ENCODE measurements around the gene SS18L1.
A peak's percentile ranks its signal among the peaks of the same experiment; 100 is the strongest.
"Not testable (repeated sequence)": the region's sequence is repeated elsewhere in the genome, so short reads cannot be mapped to it uniquely, and the experiment has no call there.

The SS18L1 gene

DNA sequence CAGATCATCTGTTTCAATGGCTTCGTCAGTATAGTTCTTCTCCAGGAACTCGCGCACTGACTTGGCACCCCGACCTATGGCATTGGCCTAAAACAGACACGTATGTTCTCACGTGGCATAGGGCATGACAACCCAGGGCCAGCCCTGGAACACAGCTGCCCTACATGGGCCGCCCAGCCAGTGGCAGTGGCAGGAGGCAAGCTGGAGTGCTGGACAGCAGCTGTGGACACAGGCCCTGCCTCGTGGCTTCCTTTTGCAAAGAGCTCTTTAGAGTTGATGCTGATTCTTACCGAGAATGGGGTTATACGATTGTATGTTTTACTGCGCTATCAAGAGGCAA, 5.4 kb upstream of the SS18L1 start:
- no peak for DNase-seq

DNA sequence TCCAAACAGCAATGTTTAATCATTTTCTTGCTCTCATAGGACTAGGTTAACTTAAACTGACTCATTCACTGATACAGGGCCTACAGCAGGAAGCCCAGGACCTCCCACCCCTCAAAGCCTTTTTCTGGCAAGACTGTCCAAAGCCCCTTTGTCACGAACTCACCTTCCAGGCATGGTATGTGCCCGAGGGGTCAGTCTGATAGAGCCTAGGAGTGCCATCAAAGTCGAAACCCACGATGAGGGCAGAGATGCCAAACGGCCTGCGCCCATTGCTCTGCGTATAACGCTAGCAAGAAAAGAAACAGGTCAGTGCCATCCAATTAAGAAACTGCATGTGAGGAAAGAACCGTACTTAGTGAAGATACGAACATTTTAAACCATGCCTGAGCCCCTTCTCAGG, 4.7 kb upstream of the SS18L1 start:
- no peak for DNase-seq

DNA sequence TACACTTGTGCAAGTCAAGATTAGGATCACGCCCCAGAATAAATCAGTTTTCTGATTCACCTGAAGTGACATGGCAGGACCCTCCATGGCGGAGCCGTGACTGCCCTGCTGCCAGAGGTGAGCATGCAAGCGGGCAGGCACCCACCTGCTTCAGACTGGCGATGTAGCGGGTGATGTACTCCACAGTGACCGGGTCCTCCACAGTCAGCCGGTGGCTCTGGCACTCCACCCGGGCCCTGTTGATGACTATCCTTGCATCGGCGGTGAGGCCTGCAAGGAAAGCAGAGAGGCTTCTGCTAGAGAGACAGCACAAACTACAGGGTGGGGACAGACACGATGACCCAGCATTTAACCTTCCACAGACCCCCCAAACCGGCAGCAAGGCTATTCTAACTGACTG, 3.9 kb upstream of the SS18L1 start:
- no peak for DNase-seq

DNA sequence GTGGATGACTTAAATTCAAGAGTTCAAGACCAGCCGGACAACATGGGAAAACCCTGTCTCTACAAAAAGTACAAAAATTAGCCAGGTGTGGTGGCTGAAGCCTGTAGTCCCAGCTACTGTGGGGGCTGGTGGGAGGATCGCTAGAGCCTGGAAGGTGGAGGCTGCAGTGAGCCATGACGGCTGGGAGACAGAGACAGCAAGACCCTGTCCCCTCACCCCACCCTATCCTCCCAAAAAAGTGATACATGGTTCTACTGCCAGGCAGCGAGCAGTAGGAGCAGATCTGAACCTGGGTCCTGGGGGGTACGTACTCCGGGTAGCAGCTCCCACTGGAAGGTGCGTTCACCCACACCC, 2.5 kb upstream of the SS18L1 start:
- DNase-seq, result no peak

DNA sequence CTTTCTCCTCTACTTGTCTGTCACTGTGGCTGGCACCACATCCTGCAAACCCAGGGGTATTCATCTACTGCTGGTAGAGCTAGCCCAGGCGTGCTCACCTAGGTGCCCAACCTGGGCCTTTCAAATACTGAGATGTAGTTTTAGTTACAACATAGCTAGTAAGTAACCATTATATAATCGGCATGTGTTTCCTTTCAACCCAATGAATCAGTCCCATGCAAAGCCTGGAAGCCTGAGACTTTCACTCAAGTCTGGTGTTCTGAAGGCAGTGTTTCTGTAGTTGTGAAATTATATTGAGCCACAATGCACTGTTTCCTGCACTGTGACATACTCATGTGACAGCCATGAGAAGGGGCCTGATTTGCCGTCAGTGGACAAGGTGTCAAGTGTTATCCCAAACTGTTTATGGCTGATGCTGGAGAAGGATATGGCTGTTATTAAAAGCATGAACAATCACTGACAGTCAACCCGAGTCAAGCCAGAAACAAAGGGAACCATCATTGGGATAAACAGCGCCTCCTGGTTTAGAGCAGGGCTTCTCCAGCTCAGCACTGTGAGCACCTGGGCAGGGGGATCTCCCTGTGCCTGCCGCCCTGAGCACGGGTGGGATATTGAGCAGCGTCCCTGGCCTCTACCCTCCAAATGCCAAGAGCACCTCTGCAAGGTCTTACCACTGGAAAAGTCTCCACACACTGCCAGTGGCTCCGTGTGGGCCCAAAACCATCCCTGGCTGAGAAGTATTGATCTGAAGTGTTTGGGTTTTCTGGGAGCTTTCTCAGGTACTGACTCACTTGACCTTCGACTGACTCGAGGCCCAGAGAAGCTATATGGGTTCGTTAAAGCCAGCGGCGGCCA, 1.9 kb upstream of the SS18L1 start:
- no peak for DNase-seq

DNA sequence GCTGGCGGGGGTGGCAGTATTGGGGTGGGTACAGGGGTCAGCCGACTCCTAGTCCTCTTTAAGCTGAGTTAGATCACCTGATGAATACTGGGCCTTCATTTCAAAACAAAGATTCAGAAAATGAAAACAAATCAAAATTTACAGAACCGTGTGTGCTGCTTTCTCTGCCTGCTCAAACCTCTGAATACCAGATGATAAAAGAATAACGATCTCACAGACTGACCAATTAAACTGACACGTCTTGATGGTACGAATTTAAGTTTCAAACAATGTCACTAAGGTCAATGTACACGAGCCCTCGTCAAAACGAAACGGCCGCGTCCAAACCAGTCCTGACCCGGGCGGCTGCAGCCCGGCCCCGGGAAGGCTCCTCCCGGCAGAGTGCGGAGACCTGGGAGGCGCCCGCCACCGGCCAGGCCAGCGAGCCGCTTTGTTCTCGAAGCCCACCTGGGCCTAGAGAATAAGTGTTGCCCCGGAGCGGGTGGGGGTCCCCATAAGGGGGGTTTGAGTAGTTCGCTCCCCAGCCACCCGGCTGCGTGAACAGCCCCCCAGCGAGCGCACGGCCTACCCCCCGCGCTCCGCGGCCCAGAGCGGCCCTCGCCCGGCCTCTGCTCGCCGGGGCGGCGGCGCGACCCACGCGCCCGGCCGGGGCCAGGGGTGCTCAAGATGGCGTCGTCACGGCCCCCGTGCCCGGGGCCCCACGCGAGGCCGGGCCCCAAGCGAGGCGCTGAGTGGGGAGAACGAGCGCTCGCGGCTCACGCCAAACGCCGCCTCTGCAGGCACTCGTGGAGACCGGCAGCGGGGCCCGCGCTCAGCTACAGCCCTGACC, 1.1 kb upstream of the SS18L1 start:
- no peak for DNase-seq

DNA sequence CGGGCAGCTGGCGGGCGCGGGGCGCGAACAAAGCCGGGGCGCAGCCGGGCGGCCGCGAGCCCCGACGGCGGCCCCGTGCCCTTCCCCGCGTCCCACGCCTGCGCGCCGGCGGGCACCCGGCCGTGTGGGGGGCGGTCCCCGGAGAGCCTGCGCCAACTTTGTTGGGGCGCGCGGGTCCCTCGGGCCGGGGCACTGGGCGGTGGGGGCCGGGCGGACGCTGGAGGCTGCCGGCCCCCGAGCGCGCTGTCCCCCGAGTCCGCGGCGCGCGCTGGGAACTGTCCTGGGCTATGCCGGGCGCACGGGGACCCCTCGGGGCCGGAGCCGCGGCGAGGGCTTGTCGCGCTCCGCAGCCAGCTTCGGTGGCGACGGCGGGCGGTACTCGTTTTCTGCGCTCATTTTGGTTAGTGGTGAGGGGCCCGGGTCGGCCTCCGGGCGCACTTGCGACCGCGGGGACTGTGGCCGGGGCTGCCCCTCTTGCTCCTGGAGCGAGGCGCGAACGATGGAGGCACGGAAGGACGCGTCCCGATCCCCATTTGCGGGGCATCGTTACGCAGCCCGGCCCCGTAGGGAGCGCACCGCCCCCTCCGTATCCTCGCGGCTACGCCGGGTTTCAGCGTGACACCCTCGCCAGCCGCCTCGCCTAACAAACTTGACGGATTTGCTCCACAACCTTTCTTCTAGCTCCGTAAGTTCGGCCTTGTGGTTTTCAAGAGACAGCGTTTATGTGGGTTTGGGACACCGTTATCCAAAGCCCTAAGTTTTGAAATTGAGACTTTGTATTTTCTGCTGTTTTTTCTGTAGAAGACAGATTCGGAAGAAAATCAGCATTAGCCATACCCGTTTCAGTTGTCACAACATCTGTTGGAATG, 622 bp downstream of the SS18L1 start:
- DNase-seq, result peak; percentile 54

DNA sequence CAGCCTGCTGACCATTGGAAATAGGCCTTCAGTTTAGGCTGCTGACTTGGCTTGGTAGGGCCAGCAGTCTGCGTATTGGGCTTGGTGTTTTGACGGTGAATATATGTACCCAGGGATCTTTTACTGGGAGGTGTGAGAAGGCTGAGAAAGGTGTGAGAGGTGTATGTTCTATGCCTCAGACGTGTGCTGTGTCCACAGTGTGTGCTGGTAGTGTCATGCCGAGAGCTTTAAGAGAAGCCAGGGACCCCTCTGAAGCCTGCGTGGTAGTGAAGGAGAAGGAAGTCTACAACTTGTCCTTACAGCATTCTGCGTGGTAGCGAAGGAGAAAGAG, 2.1 kb downstream of the SS18L1 start:
- DNase-seq, result no peak

DNA sequence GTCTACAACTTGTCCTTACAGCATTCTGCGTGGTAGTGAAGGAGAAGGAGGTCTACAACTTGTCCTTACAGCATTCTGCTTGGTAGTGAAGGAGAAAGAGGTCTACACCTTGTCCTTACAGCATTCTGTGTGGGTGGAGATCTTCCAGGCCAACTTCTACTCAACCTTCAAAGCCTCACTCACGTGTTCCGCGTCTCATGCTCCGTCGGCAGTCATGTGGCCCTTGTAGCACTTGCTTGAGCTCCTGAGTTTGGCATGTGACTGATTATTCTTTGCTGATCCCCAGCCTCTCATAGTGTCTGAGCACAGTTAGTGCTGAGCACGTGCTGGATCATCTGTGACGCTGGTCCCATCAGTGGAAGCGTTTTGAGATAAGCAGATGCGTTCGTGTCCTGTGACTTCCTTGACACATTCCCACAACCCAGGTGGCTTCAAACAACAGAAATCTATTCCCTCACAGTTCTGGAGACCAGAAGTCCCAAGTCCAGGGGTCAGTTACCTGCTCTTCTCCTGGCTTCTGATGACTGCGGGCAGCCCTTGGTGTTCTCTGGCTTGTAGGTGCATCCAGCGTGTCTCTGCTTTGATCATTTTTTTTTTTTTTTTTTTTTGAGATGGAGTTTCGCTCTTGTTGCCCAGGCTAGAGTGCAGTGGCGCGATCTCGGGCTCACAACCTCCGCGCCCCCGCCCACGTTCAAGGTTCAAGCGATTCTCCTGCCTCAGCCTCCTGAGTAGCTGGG, 2.6 kb downstream of the SS18L1 start:
- no peak for DNase-seq

DNA sequence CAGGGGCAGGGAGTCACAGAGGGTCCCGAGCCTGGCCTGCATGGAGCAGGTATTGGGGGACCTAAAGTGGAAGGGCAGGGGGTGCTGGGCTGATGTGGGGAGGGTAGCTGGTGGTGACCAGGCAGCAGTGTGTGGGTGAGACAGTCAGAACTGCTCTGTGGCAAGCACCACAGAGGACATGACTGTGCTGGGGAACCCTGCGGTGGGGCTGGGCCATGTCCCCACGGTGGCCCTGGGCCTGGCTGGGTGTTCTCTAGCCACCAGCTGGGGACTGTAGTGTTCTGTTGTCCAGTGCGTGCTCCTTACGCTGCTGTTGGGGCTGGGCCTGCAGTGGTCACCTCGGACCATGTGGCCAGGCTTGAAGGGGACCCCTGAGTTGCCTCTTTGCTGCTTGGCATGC, 3.6 kb downstream of the SS18L1 start:
- no peak for DNase-seq

DNA sequence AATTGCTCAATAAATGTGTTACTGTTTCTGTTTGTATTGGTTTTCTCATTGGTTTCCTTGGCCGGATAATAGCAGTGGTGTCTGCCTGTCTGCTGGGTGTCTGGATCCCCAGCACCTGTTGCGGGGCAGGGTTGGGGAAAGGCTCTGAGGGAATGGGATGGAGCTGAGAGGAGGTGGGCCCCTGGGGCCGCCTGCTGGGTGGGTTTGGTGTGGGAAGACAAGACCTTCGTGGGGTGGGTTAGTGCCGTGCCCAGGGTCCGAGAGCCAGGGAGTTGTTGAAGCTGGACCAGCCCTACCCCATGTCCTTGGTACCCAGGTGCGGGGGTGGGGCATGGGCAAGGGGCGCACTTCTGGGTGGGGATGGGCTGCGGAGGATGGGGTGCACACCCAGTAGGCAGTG, 4.0 kb downstream of the SS18L1 start:
- no peak for DNase-seq

DNA sequence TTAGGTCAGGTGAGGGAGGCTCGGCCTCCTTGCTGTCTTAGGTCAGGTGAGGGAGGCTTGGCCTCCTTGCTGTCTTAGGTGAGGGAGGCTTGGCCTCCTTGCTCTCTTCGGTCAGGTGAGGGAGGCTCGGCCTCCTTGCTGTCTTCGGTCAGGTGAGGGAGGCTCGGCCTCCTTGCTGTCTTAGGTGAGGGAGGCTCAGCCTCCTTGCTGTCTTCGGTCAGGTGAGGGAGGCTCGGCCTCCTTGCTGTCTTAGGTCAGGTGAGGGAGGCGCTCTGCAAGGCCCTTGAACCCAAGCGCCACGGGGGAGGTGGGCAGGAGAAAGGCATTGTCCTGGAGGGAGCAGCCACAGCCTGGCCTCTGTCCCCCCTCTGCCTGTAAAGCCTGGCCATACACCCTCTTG, 4.8 kb downstream of the SS18L1 start:
- DNase-seq, result not testable (repeated sequence)

DNA sequence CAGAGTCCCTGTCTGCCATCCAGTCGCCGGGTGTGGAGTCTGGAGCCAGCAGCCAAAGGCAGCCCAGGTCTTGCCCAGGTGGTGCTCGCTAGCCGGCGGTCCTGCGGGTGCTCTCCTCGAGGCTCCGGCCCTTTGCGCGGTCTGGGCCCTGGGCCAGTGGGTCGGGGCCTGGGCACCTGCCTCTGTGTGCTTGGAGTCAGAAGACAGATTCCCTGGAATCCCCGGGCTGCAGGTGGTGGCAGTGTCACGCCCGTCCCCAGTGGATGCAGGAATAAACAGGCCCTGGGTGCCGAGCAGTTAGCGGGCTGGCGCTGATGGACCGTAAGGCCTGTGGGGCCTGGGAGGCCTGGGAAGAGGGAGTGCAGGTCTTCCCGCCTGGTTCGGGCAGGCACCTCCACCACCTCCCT, 5.3 kb downstream of the SS18L1 start:
- DNase-seq, result no peak

DNA sequence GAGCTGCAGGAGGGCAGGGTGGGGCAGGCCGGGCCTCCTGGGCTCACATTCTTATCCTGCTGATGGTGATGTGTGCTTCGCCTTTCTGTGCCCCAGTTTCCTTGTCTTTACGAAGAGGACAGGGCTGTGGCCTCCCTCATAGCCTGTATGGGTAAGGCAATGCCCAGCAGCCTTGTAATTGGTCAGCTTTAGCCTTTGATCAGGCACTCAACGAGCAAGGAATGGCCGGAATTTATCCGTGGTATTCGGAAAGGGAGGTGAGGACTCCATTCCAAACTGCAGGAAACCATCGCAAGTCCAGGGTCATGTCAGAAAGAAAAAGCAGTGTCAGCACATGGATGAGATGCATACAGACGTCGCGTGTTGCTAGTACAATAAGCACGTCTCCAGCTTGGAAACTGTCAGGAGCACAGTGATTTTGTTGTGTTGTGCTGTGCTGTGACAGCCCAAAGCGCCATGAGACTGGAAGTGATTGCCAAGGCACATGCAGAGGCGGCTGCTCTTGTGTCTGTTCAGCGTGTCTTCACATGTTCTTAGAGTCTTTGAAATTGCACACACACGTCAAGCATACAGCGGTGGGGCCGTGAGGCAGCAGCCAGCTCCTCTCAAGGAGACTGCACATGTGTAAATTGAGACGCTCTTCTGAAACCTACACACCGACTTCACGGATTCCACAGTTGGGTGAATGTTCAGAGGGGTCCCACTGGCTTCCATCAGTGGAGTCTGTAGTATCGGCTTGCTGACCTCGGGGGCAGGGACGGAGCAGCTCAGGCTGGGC, 6.2 kb downstream of the SS18L1 start:
- no peak for DNase-seq

DNA sequence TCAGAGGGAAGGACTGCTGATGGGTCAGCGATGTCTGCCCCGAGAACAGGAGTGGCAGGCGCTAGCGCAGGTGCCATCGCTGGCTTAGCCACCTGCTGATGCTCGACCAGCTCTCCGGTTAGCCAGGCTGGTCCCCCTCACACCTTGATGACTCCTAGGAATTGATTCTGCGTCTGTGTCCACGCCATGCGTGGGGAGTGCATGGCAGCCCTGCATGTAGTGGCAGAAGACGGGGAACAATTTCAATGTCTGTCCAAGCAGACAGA, 6.7 kb downstream of the SS18L1 start:
- DNase-seq, result no peak

DNA sequence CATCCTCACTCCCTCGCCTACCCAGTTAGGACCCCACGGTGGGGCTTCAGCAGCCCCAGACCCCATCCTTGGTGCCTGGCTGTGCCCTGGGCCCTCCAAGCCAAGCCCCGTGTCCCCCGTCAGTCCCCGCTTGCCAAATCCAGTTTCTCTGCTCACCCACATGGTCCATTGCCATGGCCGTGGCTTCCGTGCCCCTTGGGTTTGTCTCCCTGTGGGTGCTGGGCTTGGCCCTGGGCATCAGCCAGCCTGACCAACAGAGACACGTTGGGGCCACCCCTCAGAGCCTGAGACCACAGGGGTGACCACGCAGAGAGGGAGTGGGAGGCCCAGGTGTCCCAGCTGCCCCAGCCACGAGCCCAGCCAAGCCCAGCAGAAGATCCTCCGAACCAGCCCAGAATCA, 7.7 kb downstream of the SS18L1 start:
- no peak for DNase-seq

DNA sequence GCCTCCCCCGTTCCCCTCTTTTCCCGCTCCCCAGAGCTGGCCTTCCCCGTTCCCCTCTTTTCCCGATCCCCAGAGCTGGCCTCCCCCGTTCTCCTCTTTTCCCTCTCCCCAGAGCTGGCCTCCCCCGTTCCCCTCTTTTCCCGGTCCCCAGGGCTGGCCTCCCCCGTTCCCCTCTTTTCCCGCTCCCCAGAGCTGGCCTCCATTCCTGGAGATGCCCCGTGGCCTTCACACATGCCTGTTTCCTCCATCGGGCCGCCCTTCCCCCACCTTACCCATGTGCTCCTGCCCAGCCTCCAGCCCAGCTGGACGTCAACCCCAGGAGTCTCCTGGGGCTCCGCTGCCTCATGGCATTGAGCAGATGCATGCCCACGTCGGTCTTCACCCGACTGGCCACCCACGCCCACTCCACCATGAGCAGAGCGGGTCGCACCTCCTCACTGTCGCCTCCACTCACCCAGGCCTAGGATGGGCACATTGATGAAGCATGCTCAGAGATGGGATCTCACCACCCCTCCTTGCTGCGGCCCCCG, 8.3 kb downstream of the SS18L1 start:
- DNase-seq, result no peak

DNA sequence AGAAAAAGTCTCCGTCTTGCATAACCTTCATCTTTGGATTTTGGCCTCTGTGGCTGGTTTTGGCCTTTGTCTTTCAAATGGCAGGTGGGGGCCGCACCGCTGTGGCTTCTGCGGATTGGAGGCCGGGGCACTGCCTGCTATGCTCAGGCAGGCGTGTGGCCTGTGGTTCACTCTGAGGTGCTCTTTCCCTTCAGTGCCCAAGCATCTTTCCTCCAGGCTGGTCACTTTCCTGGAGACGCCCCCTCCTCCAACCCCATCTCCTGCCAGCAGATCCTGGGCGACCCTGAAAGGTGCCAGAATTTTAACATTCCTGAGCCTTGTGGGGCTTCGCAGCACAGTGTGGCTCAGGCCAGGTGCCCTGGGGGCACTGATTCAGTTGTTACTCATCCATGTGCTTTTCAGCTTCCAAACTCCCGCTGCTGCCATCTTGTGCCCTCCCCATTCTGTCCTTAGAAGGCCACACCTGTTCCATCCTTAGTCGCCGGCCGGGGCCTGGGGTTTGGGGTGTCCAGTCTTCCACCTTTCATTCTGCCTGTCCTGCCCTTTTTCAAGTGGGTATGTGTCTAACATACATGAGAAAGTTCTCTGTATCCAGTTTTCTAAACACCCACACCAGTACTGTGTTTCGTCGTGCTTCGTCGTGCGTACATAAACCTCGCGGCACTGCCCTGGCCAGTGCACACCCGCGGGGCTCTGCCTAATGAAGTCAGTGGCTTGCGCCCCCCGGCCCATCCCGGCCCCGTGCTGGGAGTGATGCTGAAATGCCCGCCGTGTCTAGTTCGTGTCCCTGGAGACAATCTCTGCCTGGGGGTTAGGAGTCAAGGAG, 12.1 kb downstream of the SS18L1 start:
- DNase-seq, result no peak

DNA sequence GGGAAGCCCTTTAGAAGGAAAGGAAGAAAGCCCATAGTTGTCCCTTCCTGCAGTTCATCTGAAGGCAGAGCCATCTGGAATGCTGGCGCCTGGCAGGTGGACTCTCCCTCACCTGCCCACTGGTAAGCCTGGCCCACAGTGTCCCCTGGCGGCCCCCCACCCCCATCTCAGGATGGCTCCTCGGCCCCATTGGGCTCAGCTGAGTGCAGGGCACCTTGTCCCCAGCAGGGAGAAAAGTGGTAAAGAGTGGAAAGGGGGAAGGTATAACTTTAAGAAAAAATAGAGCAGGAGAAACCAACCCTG, 12.6 kb downstream of the SS18L1 start:
- no peak for DNase-seq

DNA sequence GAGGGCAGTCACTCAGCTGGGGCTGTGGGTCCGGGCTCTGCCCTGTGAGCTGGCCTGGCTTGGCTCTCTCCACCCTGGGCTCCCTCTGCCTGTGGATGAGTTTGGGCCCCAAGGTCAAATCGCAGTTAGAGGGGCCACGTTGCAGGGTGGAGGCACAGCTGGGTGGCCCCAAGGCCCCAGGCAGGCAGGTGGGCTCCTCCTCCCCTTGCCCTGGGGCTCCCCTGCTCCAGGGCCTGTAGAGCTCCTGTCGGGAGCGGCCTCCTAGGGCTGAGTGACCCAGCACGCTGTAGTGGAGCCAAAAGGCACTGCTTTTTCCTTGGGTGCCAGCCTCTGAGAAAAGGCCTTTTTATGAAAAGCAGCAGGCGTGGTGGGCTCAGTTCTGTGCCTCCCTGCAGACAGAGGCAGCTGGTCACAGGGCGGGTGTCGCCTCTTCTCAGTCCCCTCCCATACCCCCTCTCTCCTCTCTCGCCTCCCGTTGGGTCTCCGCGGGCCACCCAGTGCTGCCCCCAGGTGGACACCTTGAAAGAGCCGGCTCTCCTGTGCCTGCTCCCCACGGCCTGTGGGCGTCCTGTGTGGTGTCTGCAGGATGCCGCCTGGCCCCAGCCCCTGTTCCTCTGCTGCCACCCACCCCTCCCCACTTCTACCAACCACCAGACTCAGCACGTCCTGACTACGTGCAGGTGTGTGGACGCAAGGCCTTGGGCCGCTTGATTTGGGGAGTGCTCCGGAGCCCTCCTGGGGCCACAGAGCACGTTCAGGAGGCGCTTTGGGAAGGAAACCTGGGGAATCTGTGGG, 13.2 kb downstream of the SS18L1 start:
- DNase-seq, result peak; percentile 71

All from left hindlimb (tissue), 1 donor.